Mesendoderm (in vitro differentiated cells): ENCODE measurements around the gene RANBP10.

Source experiments
- DNase-seq: peaks from one replicate; pipeline ENCODE4 v3.0.0; 2013
- H2AK5ac ChIP-seq: 2 replicates; pipeline ENCODE4 v1.6.1; 2013; ENCODE audit warnings: low read length, inconsistent platforms
- H2BK120ac ChIP-seq: 2 replicates; pipeline ENCODE4 v1.6.1; 2013; ENCODE audit warnings: low read depth, mild to moderate bottlenecking, low read length, moderate library complexity, mixed read lengths
- H2BK15ac ChIP-seq: replicated peaks from 2 replicates; pipeline ENCODE4 v1.6.1; 2013; ENCODE audit warnings: low read depth, mild to moderate bottlenecking, moderate library complexity
- H2BK5ac ChIP-seq: 2 replicates; pipeline ENCODE4 v1.6.1; 2013; ENCODE audit warnings: low read length, inconsistent platforms
- H3K18ac ChIP-seq: 2 replicates; pipeline ENCODE4 v1.6.1; 2013; ENCODE audit warnings: mild to moderate bottlenecking, low read length, mixed read lengths
- H3K23ac ChIP-seq: one replicate; pipeline ENCODE4 v1.6.1; 2013; ENCODE audit warnings: low read length
- H3K27ac ChIP-seq: 2 replicates; pipeline ENCODE4 v1.5.1; 2013; ENCODE audit warnings: low read depth, mild to moderate bottlenecking, inconsistent platforms, low read length, moderate library complexity
- H3K27me3 ChIP-seq: 2 replicates; pipeline ENCODE4 v1.6.1; 2013; ENCODE audit warnings: low read length, control low read depth, mild to moderate bottlenecking, inconsistent platforms; ENCODE audit not compliant: insufficient read depth, poor library complexity
- H3K36me3 ChIP-seq: 2 replicates; pipeline ENCODE4 v1.6.1; 2013; ENCODE audit warnings: low read length, inconsistent platforms; ENCODE audit not compliant: control insufficient read depth, insufficient read depth
- H3K4ac ChIP-seq: one replicate; pipeline ENCODE4 v1.6.1; 2013; ENCODE audit warnings: low read depth, mild to moderate bottlenecking, low read length, moderate library complexity
- H3K4me1 ChIP-seq: 2 replicates; pipeline ENCODE4 v1.6.1; 2013; ENCODE audit warnings: low read depth, low read length, inconsistent platforms; ENCODE audit not compliant: control insufficient read depth
- H3K4me2 ChIP-seq: 2 replicates; pipeline ENCODE4 v1.6.1; 2013; ENCODE audit warnings: low read length
- H3K4me3 ChIP-seq: 2 replicates; pipeline ENCODE4 v1.5.1; 2013; ENCODE audit warnings: mild to moderate bottlenecking, low read length
- H3K56ac ChIP-seq: one replicate; pipeline ENCODE4 v1.6.1; 2013; ENCODE audit warnings: low read length
- H3K79me1 ChIP-seq: 2 replicates; pipeline ENCODE4 v1.6.1; 2013; ENCODE audit warnings: low read length, inconsistent platforms
- H3K79me2 ChIP-seq: 2 replicates; pipeline ENCODE4 v1.6.1; 2013; ENCODE audit warnings: mild to moderate bottlenecking, low read length; ENCODE audit not compliant: control insufficient read depth, insufficient read depth
- H3K9ac ChIP-seq: 2 replicates; pipeline ENCODE4 v1.6.1; 2013; ENCODE audit warnings: low read length, inconsistent platforms
- H4K5ac ChIP-seq: one replicate; pipeline ENCODE4 v1.6.1; 2013; ENCODE audit warnings: low read length
- H4K8ac ChIP-seq: one replicate; pipeline ENCODE4 v1.6.1; 2013; ENCODE audit warnings: low read depth, mild to moderate bottlenecking, control low read depth, low read length, moderate library complexity
- WGBS: extraction: QIAGEN DNeasy Blood & Tissue Kit; methylation state at CpG from one replicate; pipeline ENCODE4 v1.1.7; 2013; ENCODE audit warnings: low lambda C conversion rate, missing lambda C conversion rate; ENCODE audit not compliant: insufficient coverage; ENCODE audit errors: extremely low coverage; 5-methylcytosine and 5-hydroxymethylcytosine counted together

The RANBP10 gene

DNA sequence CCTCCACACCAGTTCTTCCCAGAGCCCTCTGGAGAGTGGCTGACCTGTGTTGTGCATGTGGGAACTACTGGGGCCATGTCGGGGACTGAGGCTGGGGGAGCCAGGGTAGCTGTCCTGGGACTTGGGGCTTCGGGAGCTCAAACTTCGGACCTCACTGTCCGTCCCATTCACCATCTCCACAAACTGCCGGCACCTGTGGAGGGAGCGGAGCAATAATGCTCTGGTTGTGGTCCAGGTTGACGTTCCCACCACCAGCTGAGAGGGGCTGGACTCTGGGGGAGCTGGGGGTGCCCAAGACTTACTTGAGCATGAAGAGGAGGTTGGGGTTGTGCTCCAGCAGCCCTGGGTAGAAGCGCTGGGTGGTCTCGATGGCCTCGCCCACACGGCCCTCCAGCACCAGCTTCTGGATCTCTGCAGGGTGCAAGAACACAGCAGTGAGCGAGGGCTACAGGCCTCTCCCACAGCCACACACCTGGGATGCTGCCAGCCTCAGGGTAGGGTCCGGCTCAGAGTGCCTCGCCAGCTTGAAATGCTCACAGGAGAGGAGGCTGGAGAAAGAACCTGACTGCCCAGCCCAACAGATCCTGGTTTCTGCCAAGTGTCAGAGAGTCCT lies 76.6 kb downstream of the RANBP10 start:
- Histone ChIP-seq H3K79me1 (no peaks in the 10 kb centered on the region), H4K8ac (no peak overlapping the region), H3K27ac (no peak overlapping the region), H3K4me3 (no peak overlapping the region), H3K4ac (no peak overlapping the region), H3K18ac (no peak overlapping the region), H3K9ac (no peak overlapping the region), H2BK120ac (no peak overlapping the region), H3K27me3 (no peaks in the 10 kb centered on the region), H2BK5ac (no peak overlapping the region), H3K56ac (no peak overlapping the region), H3K4me1 (no peaks in the 10 kb centered on the region), H3K4me2 (no peak overlapping the region), H3K79me2 (no peaks in the 10 kb centered on the region), H3K23ac (no peak overlapping the region), H2BK15ac (no peak overlapping the region), H3K36me3 (no peaks in the 10 kb centered on the region), H4K5ac (no peak overlapping the region), H2AK5ac (no peak overlapping the region)
- DNase-seq = no peak
- WGBS = no CpG with 5 or more reads among the region's 14 CpGs

DNA sequence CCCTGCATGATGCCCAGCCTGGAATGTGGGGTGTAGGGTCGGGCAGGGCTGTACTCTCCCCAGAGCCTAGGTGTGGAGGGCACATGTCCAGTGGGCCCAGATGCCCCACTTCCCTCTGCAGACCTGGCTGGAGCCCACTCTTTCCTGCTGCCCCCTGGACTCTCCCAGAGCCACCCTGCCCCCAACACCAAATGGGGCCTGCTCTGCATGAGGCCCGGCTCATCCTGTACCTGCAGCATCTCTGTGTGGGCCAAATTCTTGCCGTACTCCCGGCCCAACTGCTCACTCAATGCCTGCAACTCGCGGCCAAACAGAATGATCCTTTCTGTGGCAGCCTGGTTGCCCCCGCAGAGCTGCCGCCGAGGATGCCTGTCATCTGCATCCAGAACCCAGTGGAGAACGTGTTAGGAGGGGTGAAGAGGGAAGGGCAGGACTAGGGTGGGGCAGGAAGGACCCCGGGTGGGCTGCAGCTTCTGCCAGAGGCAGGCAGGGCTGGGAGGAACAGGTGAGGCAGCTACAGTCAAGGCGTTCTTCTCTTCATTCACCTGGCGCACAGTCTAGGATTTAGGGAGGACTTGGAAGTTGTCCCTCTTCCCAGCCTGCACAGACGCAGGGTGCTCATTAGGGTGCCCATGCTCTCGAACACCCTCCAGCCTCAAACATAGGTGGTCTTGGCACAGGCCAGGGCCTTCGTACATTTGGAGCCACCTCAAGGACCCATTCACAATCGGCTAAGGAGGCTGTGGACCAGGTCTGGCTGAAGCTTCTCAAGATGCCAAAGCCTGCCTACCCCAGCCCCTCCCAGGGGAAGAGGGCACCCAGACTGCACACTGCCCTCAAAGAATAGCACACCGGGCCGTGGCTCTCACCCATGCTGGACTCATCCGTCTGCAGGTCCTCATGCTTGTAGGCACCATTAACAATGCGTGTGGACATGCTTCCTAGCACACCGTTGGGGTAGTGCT lies 78.6 kb downstream of the RANBP10 start:
- Histone ChIP-seq H3K79me2 (no peaks in the 10 kb centered on the region), H4K5ac (no peak overlapping the region), H3K18ac (no peak overlapping the region), H2BK5ac (no peak overlapping the region), H2BK120ac (no peak overlapping the region), H3K4me3 (no peak overlapping the region), H3K4me1 (no peaks in the 10 kb centered on the region), H3K27me3 (no peaks in the 10 kb centered on the region), H2BK15ac (no peak overlapping the region), H4K8ac (no peak overlapping the region), H3K4ac (no peak overlapping the region), H3K9ac (no peak overlapping the region), H3K56ac (no peak overlapping the region), H3K27ac (no peak overlapping the region), H2AK5ac (no peak overlapping the region), H3K4me2 (no peak overlapping the region), H3K36me3 (no peaks in the 10 kb centered on the region), H3K23ac (no peak overlapping the region), H3K79me1 (no peaks in the 10 kb centered on the region)
- DNase-seq = no peak
- no CpG with 5 or more reads among the region's 22 CpGs for WGBS

DNA sequence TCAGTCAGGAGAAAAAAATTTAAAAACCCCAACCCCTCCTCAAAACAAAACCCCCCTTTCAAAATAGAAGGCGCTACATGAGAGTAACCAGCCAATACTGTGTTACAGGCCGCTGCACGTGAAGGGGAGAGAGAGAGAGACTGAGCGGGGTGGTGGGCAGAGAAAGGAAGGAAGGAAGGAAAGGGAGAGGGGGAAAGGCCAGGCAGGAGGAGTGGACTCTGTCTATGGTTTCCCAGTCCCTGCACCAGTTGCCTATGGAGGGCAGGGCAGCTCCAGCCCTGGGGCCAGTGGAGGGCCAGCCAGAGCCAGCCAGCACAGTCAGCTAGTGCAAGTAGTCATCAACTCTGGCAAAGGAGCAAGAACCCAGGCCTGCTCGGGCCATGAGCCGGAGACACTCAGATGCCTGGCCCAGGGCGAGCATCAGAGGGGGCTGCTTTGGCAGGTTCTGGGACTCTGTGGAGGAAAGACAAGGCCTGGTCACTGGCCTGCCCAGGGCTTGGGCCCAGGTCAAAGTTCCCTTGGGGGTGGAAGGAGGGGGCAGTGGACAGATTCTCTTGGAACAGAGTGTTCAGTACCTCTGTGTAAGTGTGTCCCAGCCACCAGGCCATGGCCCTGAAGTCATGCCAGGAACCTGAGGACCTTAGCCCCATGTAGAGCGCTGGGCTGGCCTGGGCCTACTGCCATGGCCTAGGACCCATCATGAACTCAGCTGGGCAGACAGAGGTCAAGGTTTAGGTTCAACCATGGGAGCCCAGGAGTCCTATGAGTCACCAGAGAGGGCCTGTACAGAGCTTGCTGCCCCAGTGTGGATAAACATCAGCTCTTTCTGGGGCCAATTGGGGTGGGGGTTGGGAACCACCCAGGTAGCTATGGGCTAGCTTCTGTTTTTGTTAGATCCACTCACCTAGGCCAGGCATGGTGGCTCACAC lies 80.0 kb downstream of the RANBP10 start:
- no peak overlapping the region for H3K4me3 ChIP-seq
- H3K79me2 ChIP-seq = no peaks in the 10 kb centered on the region
- H4K5ac ChIP-seq = no peak overlapping the region
- H3K27me3 ChIP-seq = no peaks in the 10 kb centered on the region
- no peak overlapping the region for H2BK5ac ChIP-seq
- no peak for DNase-seq
- H3K23ac ChIP-seq = no peak overlapping the region
- no peaks in the 10 kb centered on the region for H3K79me1 ChIP-seq
- H3K36me3 ChIP-seq = no peaks in the 10 kb centered on the region
- H3K4ac ChIP-seq = no peak overlapping the region
- no peaks in the 10 kb centered on the region for H3K4me1 ChIP-seq
- H3K4me2 ChIP-seq = no peak overlapping the region
- no peak overlapping the region for H2BK15ac ChIP-seq
- no peak overlapping the region for H3K27ac ChIP-seq
- H2AK5ac ChIP-seq = no peak overlapping the region
- no CpG with 5 or more reads among the region's 8 CpGs for WGBS
- H3K9ac ChIP-seq = no peak overlapping the region
- H3K18ac ChIP-seq = no peak overlapping the region
- H2BK120ac ChIP-seq = no peak overlapping the region
- no peak overlapping the region for H4K8ac ChIP-seq
- H3K56ac ChIP-seq = no peak overlapping the region

DNA sequence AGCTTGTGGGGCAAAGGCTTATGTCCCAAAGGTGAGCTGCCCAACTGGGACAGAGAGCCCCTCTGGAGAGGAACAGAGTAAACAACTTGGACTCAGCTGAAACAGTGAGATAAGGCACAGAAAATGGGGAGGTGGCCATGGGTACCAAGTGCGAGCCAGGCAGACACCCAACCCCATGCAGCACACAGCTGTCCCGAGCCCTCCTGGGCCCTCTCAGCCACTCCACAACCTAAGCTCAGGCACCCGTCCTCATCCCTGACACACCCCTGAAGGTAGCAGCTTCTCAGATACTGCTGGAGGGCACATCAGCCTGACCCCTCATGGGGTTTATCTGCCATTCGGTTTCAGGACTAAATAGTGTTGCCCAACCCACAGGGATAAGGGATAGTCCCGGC lies 82.5 kb downstream of the RANBP10 start:
- no peak overlapping the region for H2BK15ac ChIP-seq
- H3K4ac ChIP-seq = no peak overlapping the region
- H2BK120ac ChIP-seq = no peak overlapping the region
- no peak overlapping the region for H4K8ac ChIP-seq
- H3K23ac ChIP-seq = no peak overlapping the region
- no peak overlapping the region for H3K4me2 ChIP-seq
- H3K18ac ChIP-seq = no peak overlapping the region
- no peak overlapping the region for H3K4me3 ChIP-seq
- DNase-seq = no peak
- H3K27me3 ChIP-seq = no peaks in the 10 kb centered on the region
- H3K9ac ChIP-seq = no peak overlapping the region
- no peaks in the 10 kb centered on the region for H3K79me1 ChIP-seq
- H2AK5ac ChIP-seq = no peak overlapping the region
- WGBS = no CpG with 5 or more reads among the region's 5 CpGs
- H3K27ac ChIP-seq = no peak overlapping the region
- no peaks in the 10 kb centered on the region for H3K79me2 ChIP-seq
- H2BK5ac ChIP-seq = no peak overlapping the region
- H3K56ac ChIP-seq = no peak overlapping the region
- peaks cover 5% of the 10 kb centered on the region for H3K4me1 ChIP-seq
- no peak overlapping the region for H4K5ac ChIP-seq
- H3K36me3 ChIP-seq = no peaks in the 10 kb centered on the region

DNA sequence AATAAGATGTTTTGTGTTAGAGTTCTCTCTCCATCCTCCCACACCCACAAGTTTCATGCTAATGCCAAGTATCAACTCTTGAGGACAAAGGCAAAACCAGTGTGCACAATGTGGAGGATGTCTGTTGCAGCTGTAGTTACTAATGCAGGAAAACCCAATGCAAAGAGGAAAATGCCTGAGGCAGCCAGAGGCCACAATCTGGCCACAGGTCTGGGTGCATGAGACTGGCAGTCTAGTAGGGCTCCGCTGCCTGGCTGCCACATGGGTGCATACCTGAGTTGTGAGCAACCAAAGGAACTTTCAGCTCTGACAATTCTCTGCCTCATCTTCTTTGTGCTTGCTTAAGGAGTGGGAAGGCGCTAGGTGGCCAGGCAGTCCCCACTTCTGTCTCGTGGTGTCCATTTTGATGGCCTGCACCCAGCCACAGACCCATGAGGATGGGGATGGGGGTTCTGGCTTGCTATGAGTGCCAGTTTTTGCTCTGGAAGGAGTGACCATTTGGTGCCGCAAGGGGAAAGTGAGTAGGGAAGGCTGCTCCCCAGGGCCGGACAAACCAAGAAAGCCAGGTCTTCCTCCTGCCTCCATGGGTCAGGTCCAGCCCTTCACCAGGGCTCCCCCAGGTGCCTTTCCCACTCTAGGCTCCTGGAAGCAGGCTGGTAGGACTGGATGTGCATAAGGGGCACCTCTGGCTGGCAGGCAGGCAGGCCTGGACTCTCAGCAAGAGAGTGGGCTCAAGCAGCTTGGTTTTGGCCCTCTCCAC lies 83.0 kb downstream of the RANBP10 start:
- H2BK5ac ChIP-seq = no peak overlapping the region

More for the DNA sequence above, 83.0 kb downstream of the RANBP10 start:
- H3K18ac ChIP-seq = no peak overlapping the region
- no peak overlapping the region for H2AK5ac ChIP-seq
- no CpG with 5 or more reads among the region's 5 CpGs for WGBS
- peaks cover 5% of the 10 kb centered on the region for H3K4me1 ChIP-seq
- H3K4me3 ChIP-seq = no peak overlapping the region
- H3K4ac ChIP-seq = no peak overlapping the region
- H3K56ac ChIP-seq = no peak overlapping the region
- no peaks in the 10 kb centered on the region for H3K27me3 ChIP-seq
- no peak overlapping the region for H2BK15ac ChIP-seq
- no peak overlapping the region for H3K27ac ChIP-seq
- no peak overlapping the region for H3K9ac ChIP-seq
- H3K23ac ChIP-seq = no peak overlapping the region
- DNase-seq = peak; percentile 23
- H4K8ac ChIP-seq = no peak overlapping the region
- no peak overlapping the region for H4K5ac ChIP-seq
- peaks cover 3% of the 10 kb centered on the region for H3K79me1 ChIP-seq
- H2BK120ac ChIP-seq = no peak overlapping the region
- H3K79me2 ChIP-seq = peaks cover 3% of the 10 kb centered on the region
- no peaks in the 10 kb centered on the region for H3K36me3 ChIP-seq
- no peak overlapping the region for H3K4me2 ChIP-seq
